Right lobe of liver (tissue), 6 donors: ENCODE data around the gene HIF3A. TPM values are rescaled to one million over a fixed set of nuclear protein-coding genes. Genes with fewer than 3 reads are reported as not detected.

ENCODE experiments used
- ATAC-seq, 4 donors: fragments of 200-7000 bp; cut with Tn5 transposase; one replicate each; pipeline ENCODE4 v1.9.1; 2020; ENCODE audit warnings: mild to moderate bottlenecking in 4 of 4, moderate library complexity in 4 of 4
- DNase-seq, 3 donors: peaks; one replicate each; pipeline ENCODE4 v3.0.0-alpha.2; 2020
- H3K27ac ChIP-seq, 3 donors: fragments of 200-600 bp; one replicate each; pipeline ENCODE4 v1.8.0; 2022
- H3K27me3 ChIP-seq, 2 donors: fragments of 200-600 bp; one replicate each; pipeline ENCODE4 v1.8.0; 2022
- H3K36me3 ChIP-seq, 4 donors: fragments of 200-600 bp; sonication (generic) in 1 of 4; one replicate each; pipeline versions ENCODE4 v1.5.1 to v1.8.0; 2017 to 2022; ENCODE audit warnings: control low read depth in 1 of 4
- H3K4me1 ChIP-seq, 4 donors: fragments of 200-600 bp; sonication (generic) in 1 of 4; one replicate each; pipeline versions ENCODE4 v1.5.1 to v1.8.0; 2017 to 2022; ENCODE audit warnings: control low read depth in 1 of 4
- H3K4me3 ChIP-seq, 3 donors: fragments of 200-600 bp; one replicate each; pipeline ENCODE4 v1.8.0; 2022
- H3K9me3 ChIP-seq, 4 donors: fragments of 200-600 bp; sonication (generic) in 1 of 4; one replicate each; pipeline versions ENCODE4 v1.5.1 to v1.8.0; 2017 to 2022; ENCODE audit warnings: control low read depth in 1 of 4
- POLR2A ChIP-seq: fragments of 450-650 bp; IDR thresholded peaks from one replicate; pipeline ENCODE4 v1.6.1; 2017; ENCODE audit warnings: antibody characterized with exemption, mild to moderate bottlenecking
- WGBS: methylation state at CpG from one replicate; pipeline ENCODE4 v1.1.6; 2018; ENCODE audit warnings: low coverage, low lambda C conversion rate; ENCODE audit not compliant: insufficient coverage; ENCODE audit errors: missing lambda C conversion rate; 5-methylcytosine and 5-hydroxymethylcytosine counted together
- intact Hi-C, 2 donors: fragments of 100-400 bp; cut with DNase I; formaldehyde crosslinking; loops; one replicate each; pipeline versions ENCODE4 v1.11.2 to v1.14.1; 2022
- total RNA-seq, 6 experiments: library from RNA; depleted of rRNA in 2 of 6; stranded (reverse); fragments of >200 nt in 2 of 6; fragmentation: NEBNext Ultra II Directional in 3 of 6; extraction: Animal tissue kit (Norgen Biotek cat#: 25700) in 3 of 6; gene quantifications; one replicate each; pipeline versions ENCODE4 v1.1.0 to v1.2.4, GENCODE V29; 2016 to 2023
- TF ChIP-seq, protein P1 (sequence below), 4 donors: fragments of 200-600 bp in 3 of 4; fragments of 450-650 bp in 1 of 4; IDR thresholded peaks; one replicate each; pipeline versions ENCODE4 v1.5.1 to v1.8.0; 2016 to 2022; ENCODE audit warnings: antibody characterized with exemption in 4 of 4, mild to moderate bottlenecking in 2 of 4
- donor health status: DM: no; HTN: yes; CAD: no.
- donor health status: DM: no; HTN: no; CAD: no.
- donor health status: DM: no; HTN: no; CAD: no.
- donor health status: DM: no; HTN: yes; CAD: no.
- donor health status: DM: no; HTN: yes; CAD: no.

The HIF3A gene
- total RNA-seq, 6 experiments from 2014 or later = 0.47 to 9.2 (median 4.5) TPM

GRCh38 chr19:46383846-46384245 is 87.0 kb downstream of the HIF3A start:
- peak; percentile 6 to 42 (median 37) for DNase-seq
- peak in 1 of 4 donors; percentile 16 for ATAC-seq
- no peaks in the 10 kb centered on the region for H3K27me3 ChIP-seq
- H3K4me1 ChIP-seq = no peaks in the 10 kb centered on the region
- no peak overlapping the region for H3K27ac ChIP-seq
- WGBS = 86% methylated on average over 3 of the region's 7 CpGs
- TF ChIP-seq POLR2A = no peak
- TF ChIP-seq, protein P1, sequence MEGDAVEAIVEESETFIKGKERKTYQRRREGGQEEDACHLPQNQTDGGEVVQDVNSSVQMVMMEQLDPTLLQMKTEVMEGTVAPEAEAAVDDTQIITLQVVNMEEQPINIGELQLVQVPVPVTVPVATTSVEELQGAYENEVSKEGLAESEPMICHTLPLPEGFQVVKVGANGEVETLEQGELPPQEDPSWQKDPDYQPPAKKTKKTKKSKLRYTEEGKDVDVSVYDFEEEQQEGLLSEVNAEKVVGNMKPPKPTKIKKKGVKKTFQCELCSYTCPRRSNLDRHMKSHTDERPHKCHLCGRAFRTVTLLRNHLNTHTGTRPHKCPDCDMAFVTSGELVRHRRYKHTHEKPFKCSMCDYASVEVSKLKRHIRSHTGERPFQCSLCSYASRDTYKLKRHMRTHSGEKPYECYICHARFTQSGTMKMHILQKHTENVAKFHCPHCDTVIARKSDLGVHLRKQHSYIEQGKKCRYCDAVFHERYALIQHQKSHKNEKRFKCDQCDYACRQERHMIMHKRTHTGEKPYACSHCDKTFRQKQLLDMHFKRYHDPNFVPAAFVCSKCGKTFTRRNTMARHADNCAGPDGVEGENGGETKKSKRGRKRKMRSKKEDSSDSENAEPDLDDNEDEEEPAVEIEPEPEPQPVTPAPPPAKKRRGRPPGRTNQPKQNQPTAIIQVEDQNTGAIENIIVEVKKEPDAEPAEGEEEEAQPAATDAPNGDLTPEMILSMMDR (IDR thresholded peaks at IDR 0.05) = no peak
- intact Hi-C loops = loop anchor here in 1 of 2 donors (10.0 kb wide), 1 partner anchor 99 kb away; no protein-coding TSS in a partner anchor
- H3K36me3 ChIP-seq = peaks cover 4 to 48% (median 17%) of the 10 kb centered on the region in 4 donors
- H3K9me3 ChIP-seq = no peaks in the 10 kb centered on the region
- H3K4me3 ChIP-seq = no peak overlapping the region

DNA sequence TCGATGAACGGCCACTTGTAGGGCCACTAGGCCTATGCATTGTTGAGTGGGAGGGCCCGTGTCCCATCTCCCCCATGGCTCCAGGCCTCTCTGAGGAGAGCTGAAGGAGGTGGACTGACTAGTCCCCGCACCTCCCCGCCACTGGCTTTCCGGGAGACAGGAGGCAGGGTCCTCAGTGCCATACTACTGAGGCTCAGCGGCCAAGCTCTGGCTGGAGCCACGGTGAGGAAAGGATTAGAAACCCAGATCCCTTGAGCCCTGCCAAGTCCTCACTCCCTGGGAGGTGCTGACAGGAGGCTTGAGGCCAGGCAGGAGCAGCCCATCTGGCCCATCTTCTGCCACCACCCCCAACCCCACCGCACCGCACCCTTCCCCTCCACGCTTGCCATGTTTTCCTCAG is 87.6 kb downstream of the HIF3A start:
- Histone ChIP-seq H3K9me3 (no peaks in the 10 kb centered on the region), H3K27me3 (no peaks in the 10 kb centered on the region), H3K4me1 (no peaks in the 10 kb centered on the region), H3K27ac (no peak overlapping the region), H3K36me3 (peaks cover 4 to 47% (median 18%) of the 10 kb centered on the region in 4 donors), H3K4me3 (no peak overlapping the region)
- no peak for TF ChIP-seq POLR2A
- TF ChIP-seq, protein P1 (IDR thresholded peaks at IDR 0.05) = no peak
- DNase-seq (peak; percentile 10 to 35 (median 26)), ATAC-seq (no peak)
- WGBS = 100% methylated on average over 4 of the region's 11 CpGs
- intact Hi-C loops = loop anchor here in 1 of 2 donors (10.0 kb wide), 1 partner anchor 100 kb away; no protein-coding TSS in a partner anchor

GRCh38 chr19:46385636-46386035 is 88.8 kb downstream of the HIF3A start:
- Histone ChIP-seq H3K27ac (no peak overlapping the region), H3K36me3 (peaks cover 4 to 47% (median 18%) of the 10 kb centered on the region in 4 donors), H3K4me3 (no peak overlapping the region), H3K9me3 (no peaks in the 10 kb centered on the region), H3K27me3 (no peaks in the 10 kb centered on the region), H3K4me1 (no peaks in the 10 kb centered on the region)
- ATAC-seq = peak in 2 of 4 donors; percentile 21 to 22
- 81% methylated on average over 11 of the region's 11 CpGs for WGBS
- DNase-seq = peak in 2 of 3 donors; percentile 23 to 27
- intact Hi-C loops = loop anchor here in 1 of 2 donors (10.0 kb wide), 1 partner anchor 101 kb away; no protein-coding TSS in a partner anchor
- no peak for TF ChIP-seq POLR2A
- TF ChIP-seq, protein P1 (IDR thresholded peaks at IDR 0.05) = no peak

DNA sequence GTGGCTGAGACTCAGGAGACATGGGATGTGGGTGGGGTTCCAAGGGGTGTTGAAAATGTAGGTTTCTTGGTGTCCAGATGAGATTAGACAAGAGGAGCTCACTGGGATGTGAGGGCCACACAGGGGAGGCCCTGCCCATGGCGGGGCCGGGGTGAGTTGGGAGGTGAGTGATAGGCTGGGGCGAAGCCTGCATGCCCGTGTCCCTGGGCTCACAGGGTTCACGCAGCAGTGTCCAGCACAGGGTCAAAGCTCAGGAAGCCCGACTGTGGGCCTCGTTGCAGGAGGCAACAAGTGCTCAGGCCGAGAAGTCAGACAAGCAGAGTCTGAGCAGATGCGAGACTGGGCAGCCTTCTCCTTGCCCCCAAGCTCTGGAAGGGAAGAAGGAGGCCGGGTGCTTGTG is 89.3 kb downstream of the HIF3A start:
- DNase-seq = peak in 2 of 3 donors; percentile 14 to 48
- TF ChIP-seq, protein P1 (IDR thresholded peaks at IDR 0.05) = no peak
- no peak for TF ChIP-seq POLR2A
- 40% methylated on average over 3 of the region's 10 CpGs for WGBS
- Histone ChIP-seq H3K9me3 (no peaks in the 10 kb centered on the region), H3K27me3 (no peaks in the 10 kb centered on the region), H3K27ac (no peak overlapping the region), H3K4me1 (no peaks in the 10 kb centered on the region), H3K4me3 (no peak overlapping the region), H3K36me3 (peaks cover 4 to 48% (median 18%) of the 10 kb centered on the region in 4 donors)
- peak; percentile 14 to 71 (median 38) for ATAC-seq
- intact Hi-C loops = loop anchor here in 1 of 2 donors (10.0 kb wide), 1 partner anchor 101 kb away; no protein-coding TSS in a partner anchor
